SJSA1 (cell line): Measurements from ENCODE around the gene ANTKMT. TPM values are rescaled to one million over a fixed set of nuclear protein-coding genes. Genes with fewer than 3 reads are reported as not detected.

Source experiments
- DNase-seq, 2 experiments: peaks; one replicate each; pipeline ENCODE4 v3.0.0-alpha.2; 2015 to 2020; ENCODE audit warnings: low spot score in 2 of 2, low read depth in 1 of 2
- H3K27ac ChIP-seq: fragments of 250-450 bp; sonication (Bioruptor Pico); 2 replicates; pipeline ENCODE4 v1.5.1; 2020; ENCODE audit warnings: mild to moderate bottlenecking, moderate library complexity
- H3K27me3 ChIP-seq: fragments of 250-450 bp; sonication (Bioruptor Pico); replicated peaks from 2 replicates; pipeline ENCODE4 v1.5.1; 2020; ENCODE audit warnings: mild to moderate bottlenecking, moderate library complexity
- H3K36me3 ChIP-seq: fragments of 250-450 bp; sonication (Bioruptor Pico); 2 replicates; pipeline ENCODE4 v1.5.1; 2020; ENCODE audit warnings: mild to moderate bottlenecking
- H3K4me1 ChIP-seq: fragments of 250-450 bp; sonication (Bioruptor Pico); replicated peaks from 2 replicates; pipeline ENCODE4 v1.6.1; 2021; ENCODE audit warnings: mild to moderate bottlenecking
- H3K4me3 ChIP-seq: fragments of 250-450 bp; sonication (Bioruptor Pico); 2 replicates; pipeline ENCODE4 v1.5.1; 2020; ENCODE audit warnings: mild to moderate bottlenecking
- H3K9me3 ChIP-seq: fragments of 250-450 bp; sonication (Bioruptor Pico); replicated peaks from 2 replicates; pipeline ENCODE4 v1.5.1; 2020; ENCODE audit warnings: mild to moderate bottlenecking
- total RNA-seq: library from RNA; depleted of rRNA; stranded (reverse); fragments of >200 nt; shearing (Covaris generic); gene quantifications from 2 replicates; pipeline ENCODE4 v1.2.3, GENCODE V29; 2014; rRNA removed

ANTKMT gene
- 43.7 and 95.5 TPM in 2 replicates for total RNA-seq

DNA sequence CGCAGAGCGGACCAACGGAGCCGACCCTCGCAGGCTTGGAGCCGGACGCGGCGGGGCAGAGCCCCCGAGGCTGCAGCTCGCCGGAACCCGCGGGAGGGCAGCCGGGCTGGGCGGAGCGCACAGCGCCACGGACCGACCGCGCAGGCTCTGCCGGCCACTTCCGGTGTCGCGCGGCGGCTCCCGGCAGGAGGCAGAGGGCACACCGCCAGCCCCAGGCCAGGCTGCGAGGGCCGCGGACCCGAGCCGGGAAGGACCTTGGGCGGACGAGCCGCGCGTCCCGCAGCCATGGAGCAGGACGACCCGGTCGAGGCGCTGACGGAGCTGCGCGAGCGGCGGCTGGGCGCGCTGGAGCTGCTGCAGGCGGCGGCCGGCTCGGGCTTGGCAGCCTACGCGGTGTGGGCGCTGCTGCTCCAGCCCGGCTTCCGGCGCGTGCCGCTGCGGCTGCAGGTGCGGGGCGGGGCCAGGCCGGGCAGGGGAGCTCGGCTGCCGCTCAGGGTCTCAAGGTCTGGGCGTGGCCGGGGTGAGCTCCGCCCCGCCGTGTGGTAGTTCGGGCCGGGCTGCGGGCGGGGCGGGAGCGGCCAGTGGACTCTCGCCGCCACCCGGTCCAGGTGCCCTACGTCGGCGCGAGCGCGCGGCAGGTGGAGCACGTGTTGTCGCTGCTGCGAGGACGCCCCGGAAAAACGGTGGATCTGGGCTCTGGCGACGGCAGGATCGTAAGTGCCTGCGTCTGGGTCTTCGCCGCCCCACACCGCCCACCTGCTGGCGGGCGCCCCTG lies at the start of gene ANTKMT:
Gene ANTKMT, plus strand, starts transcription at position 157 of the 775 bp plus-strand sequence. Its CDS starts 129 bp downstream, at position 286.
- peak within 1 kb of the TSS; percentile 89 for H3K4me3 ChIP-seq
- H3K4me1 ChIP-seq: peaks cover 34% of the 10 kb centered on the region
- H3K27ac ChIP-seq: peak within 1 kb of the TSS; percentile 40
- peaks cover 9% of the 10 kb centered on the region; the same call in 1 of the 2 replicates for H3K27me3 ChIP-seq
- peaks cover 17% of the 10 kb centered on the region for H3K36me3 ChIP-seq
- H3K9me3 ChIP-seq: 0 out of 2 replicates have a peak, but pooled peaks cover 5% of the 10 kb centered on the region
- DNase-seq: peak; percentile 75 to 89

- Histone ChIP-seq H3K4me1 (peaks cover 13% of the 10 kb centered on the region), H3K27me3 (no peaks in the 10 kb centered on the region), H3K36me3 (peaks cover 70% of the 10 kb centered on the region), H3K9me3 (no peaks in the 10 kb centered on the region), H3K27ac (no peak overlapping the region), H3K4me3 (no peak overlapping the region)
- no peak for DNase-seq
Measured at GRCh38 chr16:671353-672131, 49.4 kb upstream of the ANTKMT start.

DNA sequence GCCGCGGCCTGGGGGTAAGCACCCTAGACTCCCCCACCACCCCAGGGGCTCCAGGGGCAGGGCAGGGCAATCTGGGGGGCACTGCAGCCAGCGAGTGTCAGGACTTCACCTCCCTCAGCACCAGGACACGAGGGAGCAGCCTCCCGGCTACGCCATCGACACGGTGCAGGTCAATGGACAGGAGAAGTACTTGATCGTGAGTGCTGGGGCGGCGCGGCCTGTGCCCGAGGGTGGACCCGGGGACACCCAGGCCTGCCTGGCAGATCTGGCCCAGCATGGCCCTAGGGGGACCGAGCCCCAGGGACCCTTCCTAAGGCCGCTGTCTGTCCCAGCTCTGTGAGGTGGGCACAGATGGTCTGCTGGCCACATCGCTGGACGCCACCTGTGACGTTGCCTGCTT lies 48.6 kb upstream of the ANTKMT start:
- Histone ChIP-seq H3K27ac (no peak overlapping the region), H3K27me3 (no peaks in the 10 kb centered on the region), H3K9me3 (no peaks in the 10 kb centered on the region), H3K36me3 (peaks cover 66% of the 10 kb centered on the region), H3K4me1 (peaks cover 13% of the 10 kb centered on the region), H3K4me3 (no peak overlapping the region)
- no peak for DNase-seq

- Histone ChIP-seq H3K4me3 (no peak overlapping the region), H3K27me3 (no peaks in the 10 kb centered on the region), H3K27ac (no peak overlapping the region), H3K36me3 (peaks cover 64% of the 10 kb centered on the region), H3K9me3 (no peaks in the 10 kb centered on the region), H3K4me1 (peaks cover 13% of the 10 kb centered on the region)
- no peak for DNase-seq
Measured at GRCh38 chr16:672851-673250, 48.1 kb upstream of the ANTKMT start.

- no peak for DNase-seq
- Histone ChIP-seq H3K4me1 (peaks cover 13% of the 10 kb centered on the region), H3K4me3 (no peak overlapping the region), H3K27me3 (no peaks in the 10 kb centered on the region), H3K9me3 (no peaks in the 10 kb centered on the region), H3K36me3 (peaks cover 58% of the 10 kb centered on the region), H3K27ac (no peak overlapping the region)
Measured at GRCh38 chr16:673399-673991, 47.5 kb upstream of the ANTKMT start.

GRCh38 chr16:674214-674881 lies 46.6 kb upstream of the ANTKMT start:
- no peak for DNase-seq
- no peak overlapping the region for H3K27ac ChIP-seq
- peaks cover 50% of the 10 kb centered on the region for H3K36me3 ChIP-seq
- no peaks in the 10 kb centered on the region for H3K9me3 ChIP-seq
- no peak overlapping the region for H3K4me3 ChIP-seq
- H3K27me3 ChIP-seq: no peaks in the 10 kb centered on the region
- peaks cover 9% of the 10 kb centered on the region for H3K4me1 ChIP-seq

GRCh38 chr16:674968-675883 lies 45.7 kb upstream of the ANTKMT start, which contains the start of gene RHBDL1:
Gene RHBDL1, plus strand, starts transcription at chr16:675671. Its CDS starts 120 bp downstream, at chr16:675791.
- Histone ChIP-seq H3K4me1 (peaks cover 14% of the 10 kb centered on the region), H3K9me3 (peaks cover 3% of the 10 kb centered on the region), H3K27ac (no peak within 1 kb of the TSS), H3K36me3 (peaks cover 44% of the 10 kb centered on the region), H3K27me3 (no peaks in the 10 kb centered on the region), H3K4me3 (no peak within 1 kb of the TSS)
- DNase-seq: no peak

DNA sequence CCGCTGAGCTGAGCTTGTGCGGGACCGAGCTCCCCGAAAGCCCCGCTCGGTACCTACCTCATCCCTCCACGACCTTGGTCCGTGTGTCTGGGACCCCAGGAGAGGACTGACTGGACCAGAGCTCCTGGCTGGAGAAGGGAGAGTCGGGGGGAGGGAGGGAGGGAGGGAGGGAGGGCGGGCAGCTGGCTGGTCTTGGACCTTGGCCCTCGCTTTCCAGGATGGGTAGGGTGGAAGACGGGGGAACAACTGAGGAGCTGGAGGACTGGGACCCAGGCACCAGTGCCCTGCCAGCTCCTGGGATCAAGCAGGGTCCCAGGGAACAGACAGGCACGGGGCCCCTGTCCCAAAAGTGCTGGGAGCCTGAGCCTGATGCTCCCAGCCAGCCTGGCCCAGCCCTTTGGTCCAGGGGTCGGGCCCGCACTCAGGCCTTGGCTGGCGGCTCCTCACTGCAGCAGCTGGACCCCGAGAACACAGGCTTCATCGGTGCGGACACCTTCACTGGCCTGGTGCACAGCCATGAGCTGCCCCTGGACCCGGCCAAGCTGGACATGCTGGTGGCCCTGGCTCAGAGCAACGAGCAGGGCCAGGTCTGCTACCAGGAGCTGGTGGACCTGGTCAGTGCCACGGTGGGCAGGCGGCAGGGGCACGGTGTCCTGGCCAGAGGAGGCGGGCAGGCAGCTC lies 44.9 kb upstream of the ANTKMT start:
- Histone ChIP-seq H3K4me1 (peaks cover 19% of the 10 kb centered on the region), H3K27me3 (no peaks in the 10 kb centered on the region), H3K9me3 (peaks cover 5% of the 10 kb centered on the region), H3K27ac (no peak overlapping the region), H3K36me3 (peaks cover 43% of the 10 kb centered on the region), H3K4me3 (no peak overlapping the region)
- no peak for DNase-seq

GRCh38 chr16:676565-676902 lies 44.4 kb upstream of the ANTKMT start:
- peaks cover 24% of the 10 kb centered on the region for H3K4me1 ChIP-seq
- H3K27me3 ChIP-seq: no peaks in the 10 kb centered on the region
- H3K27ac ChIP-seq: no peak overlapping the region
- no peak for DNase-seq
- H3K4me3 ChIP-seq: no peak overlapping the region
- peaks cover 5% of the 10 kb centered on the region for H3K9me3 ChIP-seq
- peaks cover 43% of the 10 kb centered on the region for H3K36me3 ChIP-seq

- no peak overlapping the region for H3K4me3 ChIP-seq
- H3K36me3 ChIP-seq: peaks cover 43% of the 10 kb centered on the region
- H3K27me3 ChIP-seq: no peaks in the 10 kb centered on the region
- H3K4me1 ChIP-seq: peaks cover 27% of the 10 kb centered on the region
- H3K9me3 ChIP-seq: peaks cover 5% of the 10 kb centered on the region
- no peak for DNase-seq
- H3K27ac ChIP-seq: no peak overlapping the region
Measured at GRCh38 chr16:676913-677312, 44.0 kb upstream of the ANTKMT start.

- peaks cover 5% of the 10 kb centered on the region for H3K9me3 ChIP-seq
- H3K4me3 ChIP-seq: no peak overlapping the region
- peaks cover 43% of the 10 kb centered on the region for H3K36me3 ChIP-seq
- H3K27ac ChIP-seq: no peak overlapping the region
- H3K4me1 ChIP-seq: peaks cover 31% of the 10 kb centered on the region
- no peaks in the 10 kb centered on the region for H3K27me3 ChIP-seq
- DNase-seq: no peak
Measured at GRCh38 chr16:677316-678190, 43.4 kb upstream of the ANTKMT start.
